Ramos (cell line): ENCODE data around the gene SLC10A1.

Experiments used
- in situ Hi-C: fragments of 300-500 bp; cut with MboI; formaldehyde crosslinking; loops from one replicate; pipeline ENCODE4 v1.14.3; 2022; ENCODE audit warnings: low sequenced_read_pairs; ENCODE audit not compliant: unreplicated experiment

Gene SLC10A1

DNA sequence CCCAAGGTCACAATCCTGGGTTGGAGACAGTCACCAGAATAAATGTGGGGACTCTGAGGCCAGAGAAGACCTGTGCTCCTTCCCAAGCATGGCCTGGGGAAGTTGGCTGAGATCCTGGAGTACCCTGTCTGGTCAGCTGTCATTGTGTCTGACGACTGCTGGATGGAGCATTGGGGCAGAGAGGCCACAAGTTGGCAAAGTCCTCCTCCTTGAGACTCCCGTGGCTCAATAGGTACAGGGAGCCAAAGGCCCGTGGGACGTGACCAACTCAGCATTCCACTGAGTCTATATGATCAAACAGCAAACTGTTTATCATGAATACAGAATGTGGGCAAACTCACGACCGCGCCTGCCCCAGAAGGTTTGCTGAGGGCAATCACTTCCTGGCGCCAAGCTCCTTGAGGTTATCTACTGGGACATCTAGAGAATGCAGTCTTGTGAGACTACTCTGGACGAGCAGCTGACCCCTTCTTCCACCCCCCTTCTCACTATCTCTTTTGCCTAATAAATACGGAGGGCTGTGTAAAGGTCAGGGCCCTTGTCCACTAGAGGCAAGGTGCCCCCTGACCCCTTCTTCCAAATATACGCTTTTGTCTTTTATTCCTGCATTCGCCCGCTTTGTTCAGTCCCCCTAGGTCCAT is 14.3 kb upstream of the SLC10A1 start:
- in situ Hi-C loops, result no loop called here

GRCh38 chr14:69808919-69809808 is 12.1 kb upstream of the SLC10A1 start:
- in situ Hi-C loops, result no loop called here

GRCh38 chr14:69807192-69807591 is 10.2 kb upstream of the SLC10A1 start:
- in situ Hi-C loops, result no loop called here

DNA sequence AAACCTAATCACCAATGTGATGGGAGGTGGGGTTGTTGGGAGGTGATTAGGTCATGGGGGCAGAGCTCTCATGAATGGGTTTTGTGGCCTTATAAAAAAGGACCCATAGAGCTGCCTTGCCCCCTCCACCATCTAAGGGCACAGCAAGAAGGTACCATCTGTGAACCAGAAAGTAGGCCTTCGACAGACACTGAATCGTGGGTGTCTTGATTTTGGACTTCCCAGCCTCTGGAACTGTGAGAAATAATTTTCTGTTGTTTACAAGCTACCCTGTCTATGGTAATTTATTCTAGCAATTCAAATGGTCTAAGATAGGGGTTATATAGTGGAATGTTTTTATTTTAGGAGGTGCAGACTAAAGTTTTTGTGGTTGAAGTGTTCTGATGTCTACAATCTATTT is 7.9 kb upstream of the SLC10A1 start:
- in situ Hi-C loops, result no loop called here

GRCh38 chr14:69803753-69804152 is 6.7 kb upstream of the SLC10A1 start:
- in situ Hi-C loops, result no loop called here

DNA sequence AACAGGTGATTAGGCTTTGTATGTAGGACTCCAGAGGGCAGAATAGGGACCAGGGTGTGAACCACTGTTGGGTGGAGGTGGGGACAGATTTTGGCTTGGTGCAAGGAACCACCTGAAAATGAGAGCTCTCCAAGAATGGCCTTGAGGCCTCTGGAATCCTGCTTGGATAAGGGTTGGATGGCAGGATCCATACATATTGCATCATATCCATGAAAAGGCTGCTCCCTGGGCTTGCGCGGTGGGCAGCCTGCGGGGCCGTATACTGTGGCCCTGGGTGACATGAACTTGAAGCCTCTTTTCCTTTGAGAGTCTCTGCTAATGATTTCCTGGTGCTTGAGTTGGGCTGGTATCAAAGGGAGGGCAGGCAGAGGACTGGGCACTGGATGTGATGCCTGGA is 1.3 kb upstream of the SLC10A1 start:
- in situ Hi-C loops, result no loop called here

- in situ Hi-C loops, result no loop called here
Measured at GRCh38 chr14:69797573-69798338, 715 bp upstream of the SLC10A1 start.

GRCh38 chr14:69795691-69796090 is 1.4 kb downstream of the SLC10A1 start:
- in situ Hi-C loops, result no loop called here

DNA sequence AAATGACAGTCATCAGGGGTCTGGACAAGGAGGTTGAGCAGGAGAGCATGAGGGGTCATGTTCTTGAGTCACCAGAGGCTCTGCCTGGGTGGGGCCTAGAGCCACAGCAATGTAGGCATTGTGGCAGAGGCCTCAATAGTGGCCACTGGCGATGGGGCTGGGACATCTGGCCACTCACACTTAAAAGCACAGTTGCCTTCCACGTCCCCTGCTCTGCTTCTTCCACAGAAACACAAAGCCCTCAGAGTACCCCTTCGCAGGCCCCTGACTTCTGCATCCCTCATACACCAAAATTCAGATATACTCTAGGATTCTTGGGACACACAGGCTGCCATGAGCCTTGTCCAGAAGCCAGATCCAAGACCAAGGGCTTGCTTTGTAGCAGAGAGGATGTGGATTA is 2.2 kb downstream of the SLC10A1 start:
- in situ Hi-C loops, result no loop called here

GRCh38 chr14:69792887-69793421 is 4.1 kb downstream of the SLC10A1 start:
- in situ Hi-C loops, result no loop called here

- in situ Hi-C loops, result no loop called here
Measured at GRCh38 chr14:69789118-69789640, 7.9 kb downstream of the SLC10A1 start.

GRCh38 chr14:69786603-69787002 is 10.4 kb downstream of the SLC10A1 start:
- in situ Hi-C loops, result no loop called here

DNA sequence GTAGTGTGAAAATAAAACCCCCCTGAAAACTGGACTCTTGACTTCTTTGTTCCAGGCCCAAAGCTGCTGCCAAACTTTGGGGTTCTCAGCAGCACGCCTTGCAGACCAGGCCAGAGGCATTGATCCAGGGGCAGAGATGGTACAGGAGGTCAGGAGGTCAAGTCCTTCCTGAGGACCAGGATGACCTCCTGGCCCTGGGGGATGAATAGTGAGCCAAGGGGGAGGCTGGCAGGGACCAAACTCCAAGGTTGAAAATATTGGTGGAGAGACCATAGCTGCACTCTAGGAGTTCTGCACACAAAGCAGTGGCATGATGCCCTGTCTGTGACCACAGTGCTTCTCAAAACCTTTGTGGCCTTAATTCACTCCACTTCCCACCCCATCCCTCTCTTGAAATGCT is 12.1 kb downstream of the SLC10A1 start:
- in situ Hi-C loops, result no loop called here

- in situ Hi-C loops, result no loop called here
Measured at GRCh38 chr14:69780952-69781351, 16.1 kb downstream of the SLC10A1 start.

GRCh38 chr14:69780092-69780491 is 16.9 kb downstream of the SLC10A1 start:
- in situ Hi-C loops, result no loop called here

- in situ Hi-C loops, result no loop called here
Measured at GRCh38 chr14:69779088-69779487, 18.0 kb downstream of the SLC10A1 start.

- in situ Hi-C loops, result no loop called here
Measured at GRCh38 chr14:69776875-69777453, 20.1 kb downstream of the SLC10A1 start.

DNA sequence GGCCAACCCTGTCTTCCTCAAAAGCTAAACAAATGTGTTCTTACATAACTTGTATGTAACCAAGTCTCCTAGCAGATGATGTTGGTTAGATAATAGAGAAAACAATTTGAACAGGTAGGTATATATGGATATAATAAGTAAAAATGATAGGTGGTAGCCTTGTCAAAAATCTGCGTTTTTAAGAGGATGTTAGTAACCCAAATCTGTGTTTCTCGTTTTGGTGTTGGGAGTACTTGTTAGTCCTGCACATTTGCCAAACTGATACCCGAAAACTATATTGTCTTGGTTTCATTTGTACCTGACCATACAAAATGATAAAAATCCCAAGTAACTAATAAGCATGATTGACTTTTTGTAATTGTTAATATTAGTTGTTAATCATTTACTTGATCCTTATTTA is 22.0 kb downstream of the SLC10A1 start:
- in situ Hi-C loops, result no loop called here

DNA sequence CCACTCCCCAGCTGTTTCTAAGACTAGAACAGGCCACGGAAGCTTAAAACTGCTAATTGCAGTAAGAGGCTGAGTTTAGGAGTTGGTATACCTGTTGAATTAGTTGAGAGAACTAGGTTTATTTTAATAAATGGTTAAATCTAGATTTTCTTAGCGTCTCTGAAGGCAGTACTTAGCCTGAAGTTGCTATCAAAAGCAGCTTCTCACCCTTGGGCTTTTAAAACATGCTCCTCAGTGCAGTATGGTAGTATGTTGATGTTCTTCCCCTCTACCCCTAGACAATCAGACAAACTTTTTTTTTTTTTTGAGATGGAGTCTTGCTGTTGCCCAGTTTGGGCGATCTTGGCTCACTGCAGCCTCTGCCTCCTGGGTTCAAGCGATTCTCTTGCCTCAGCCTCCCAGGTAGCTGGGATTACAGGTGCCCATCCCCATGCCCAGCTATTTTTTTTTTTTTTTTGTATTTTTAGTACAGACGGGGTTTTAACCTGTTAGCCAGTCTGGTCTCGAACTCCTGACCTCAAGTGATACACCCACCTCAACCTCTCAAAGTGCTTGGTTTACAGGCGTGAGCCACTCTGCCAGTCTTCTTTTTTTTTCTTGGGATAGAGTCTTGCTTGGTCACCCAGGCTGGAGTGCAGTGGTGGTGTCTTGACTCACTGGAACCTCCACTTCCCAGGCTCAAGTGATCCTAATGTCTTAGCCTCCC is 23.3 kb downstream of the SLC10A1 start:
- in situ Hi-C loops, result no loop called here
